Measurements from ENCODE around the gene MUC5B.

The MUC5B gene

GRCh38 chr11:1193326-1194230 is 29.3 kb upstream of the MUC5B start:
- DNase-seq = no peak

- DNase-seq = no peak
These were observed 28.5 kb upstream of the MUC5B start for GRCh38 chr11:1194231-1194976.

- no peak for DNase-seq
These were observed 27.7 kb upstream of the MUC5B start for GRCh38 chr11:1194977-1195681.

- DNase-seq = no peak
These were observed 27.0 kb upstream of the MUC5B start for GRCh38 chr11:1195682-1196515.

- DNase-seq = no peak
These were observed 26.1 kb upstream of the MUC5B start for GRCh38 chr11:1196516-1197391.

GRCh38 chr11:1197431-1197885 is 25.4 kb upstream of the MUC5B start:
- DNase-seq = no peak

GRCh38 chr11:1197886-1198560 is 24.8 kb upstream of the MUC5B start:
- DNase-seq = no peak

GRCh38 chr11:1198561-1199240 is 24.2 kb upstream of the MUC5B start:
- DNase-seq = no peak

- DNase-seq = no peak
These were observed 23.6 kb upstream of the MUC5B start for GRCh38 chr11:1199241-1199750.

GRCh38 chr11:1199751-1200610 is 22.9 kb upstream of the MUC5B start:
- DNase-seq = no peak

- no peak for DNase-seq
These were observed 22.2 kb upstream of the MUC5B start for GRCh38 chr11:1200611-1201191.

GRCh38 chr11:1201395-1202153 is 21.3 kb upstream of the MUC5B start:
- DNase-seq = no peak

- no peak for DNase-seq
These were observed 20.6 kb upstream of the MUC5B start for GRCh38 chr11:1202154-1202775.

GRCh38 chr11:1202776-1203504 is 19.9 kb upstream of the MUC5B start:
- DNase-seq = peak; percentile 64

GRCh38 chr11:1203505-1204271 is 19.2 kb upstream of the MUC5B start:
- no peak for DNase-seq

Measured in CD4-positive, alpha-beta T cell treated with Interleukin-6 for 4 hours (primary cell).